HG03571 (cell line): ENCODE data around the gene AP3S2.
"Not testable (repeated sequence)": the region's sequence is repeated elsewhere in the genome, so short reads cannot be mapped to it uniquely, and the experiment has no call there.

ENCODE experiments used
- ATAC-seq: cut with Tn5 transposase; IDR thresholded peaks from one replicate; pipeline ENCODE4 v1.9.1; 2021; ENCODE audit not compliant: unreplicated experiment

Gene AP3S2

GRCh38 chr15:89836267-89837133, 57.3 kb downstream of the AP3S2 start:
- no peak for ATAC-seq

GRCh38 chr15:89835176-89835564, 58.6 kb downstream of the AP3S2 start:
- no peak for ATAC-seq

GRCh38 chr15:89834465-89835175, 59.2 kb downstream of the AP3S2 start:
- not testable (repeated sequence) for ATAC-seq

- ATAC-seq, result no peak
These were observed 59.8 kb downstream of the AP3S2 start for GRCh38 chr15:89833966-89834365.

- no peak for ATAC-seq
These were observed 63.2 kb downstream of the AP3S2 start for GRCh38 chr15:89830639-89831038.

GRCh38 chr15:89829616-89830440, 64.0 kb downstream of the AP3S2 start:
- no peak for ATAC-seq

GRCh38 chr15:89829161-89829560, 64.6 kb downstream of the AP3S2 start:
- no peak for ATAC-seq

- no peak for ATAC-seq
These were observed 65.3 kb downstream of the AP3S2 start for GRCh38 chr15:89828281-89829145.

GRCh38 chr15:89827829-89828228, 66.0 kb downstream of the AP3S2 start:
- no peak for ATAC-seq

- no peak for ATAC-seq
These were observed 66.8 kb downstream of the AP3S2 start for GRCh38 chr15:89826671-89827655.

GRCh38 chr15:89825271-89825940, 68.4 kb downstream of the AP3S2 start:
- ATAC-seq, result no peak

- ATAC-seq, result no peak
These were observed 69.3 kb downstream of the AP3S2 start for GRCh38 chr15:89824607-89824867.

GRCh38 chr15:89823836-89824606, 69.8 kb downstream of the AP3S2 start:
- no peak for ATAC-seq

GRCh38 chr15:89822951-89823711, 70.7 kb downstream of the AP3S2 start:
- no peak for ATAC-seq

- no peak for ATAC-seq
These were observed 71.2 kb downstream of the AP3S2 start for GRCh38 chr15:89822611-89822950.

- no peak for ATAC-seq
These were observed 71.8 kb downstream of the AP3S2 start for GRCh38 chr15:89822026-89822425.
